Amniotic epithelial cell (primary cell): ENCODE measurements around the gene RMND5A.
"Not testable (repeated sequence)": the region's sequence is repeated elsewhere in the genome, so short reads cannot be mapped to it uniquely, and the experiment has no call there.

Experiments used
- DNase-seq: peaks from one replicate; pipeline ENCODE4 v3.0.0-alpha.2; 2010; ENCODE audit warnings: low read depth

RMND5A gene, protein sequence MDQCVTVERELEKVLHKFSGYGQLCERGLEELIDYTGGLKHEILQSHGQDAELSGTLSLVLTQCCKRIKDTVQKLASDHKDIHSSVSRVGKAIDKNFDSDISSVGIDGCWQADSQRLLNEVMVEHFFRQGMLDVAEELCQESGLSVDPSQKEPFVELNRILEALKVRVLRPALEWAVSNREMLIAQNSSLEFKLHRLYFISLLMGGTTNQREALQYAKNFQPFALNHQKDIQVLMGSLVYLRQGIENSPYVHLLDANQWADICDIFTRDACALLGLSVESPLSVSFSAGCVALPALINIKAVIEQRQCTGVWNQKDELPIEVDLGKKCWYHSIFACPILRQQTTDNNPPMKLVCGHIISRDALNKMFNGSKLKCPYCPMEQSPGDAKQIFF

DNA sequence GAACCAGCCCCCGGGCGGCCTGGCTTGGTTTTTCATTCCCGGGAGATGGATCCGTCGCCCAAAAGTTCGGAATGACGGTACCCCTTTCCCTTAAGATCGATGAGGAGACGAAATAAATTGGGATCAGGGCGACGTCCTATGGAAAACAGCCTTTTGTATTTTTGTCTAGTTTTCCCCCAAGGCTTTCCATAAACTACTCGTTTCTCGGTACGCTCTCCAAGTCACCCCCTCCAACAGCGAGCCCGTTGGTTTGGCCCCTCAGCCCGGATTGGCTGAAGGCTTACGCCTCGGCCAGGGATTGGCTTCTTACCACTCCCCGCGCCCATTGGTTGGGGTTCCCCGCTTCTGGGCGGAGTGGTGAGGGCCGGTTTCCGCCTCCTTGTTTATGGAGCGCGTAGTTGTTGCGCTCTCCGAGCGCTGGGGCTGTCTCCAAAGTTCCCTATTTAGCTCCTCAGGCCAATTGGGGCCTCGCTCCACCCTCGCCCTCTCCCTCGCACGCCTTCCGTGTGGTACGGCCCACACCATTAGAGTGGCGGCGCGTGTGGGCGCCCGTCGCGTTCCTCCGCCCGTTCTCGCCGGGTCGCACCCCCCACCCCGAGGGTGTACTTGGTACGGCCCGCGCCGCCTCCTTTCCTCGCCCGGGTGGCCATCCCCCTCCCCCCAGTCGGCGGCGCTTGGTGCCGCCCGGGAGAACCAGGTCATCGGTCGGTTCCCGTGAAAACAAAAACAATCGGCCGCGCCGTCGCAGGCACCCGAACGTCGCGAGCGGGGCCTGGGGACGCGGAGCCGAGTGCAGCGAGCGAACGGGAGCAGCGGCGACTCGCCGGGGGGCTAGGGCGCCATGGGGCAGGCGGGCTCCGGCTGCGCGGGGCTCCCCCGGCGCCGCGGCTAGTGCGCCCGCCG is at the start of gene RMND5A:
Gene RMND5A (plus strand): TSS at position 655 of the 903 bp plus-strand sequence. CDS start 377 bp downstream, outside the sequence.
- peak; percentile 90 for DNase-seq

DNA sequence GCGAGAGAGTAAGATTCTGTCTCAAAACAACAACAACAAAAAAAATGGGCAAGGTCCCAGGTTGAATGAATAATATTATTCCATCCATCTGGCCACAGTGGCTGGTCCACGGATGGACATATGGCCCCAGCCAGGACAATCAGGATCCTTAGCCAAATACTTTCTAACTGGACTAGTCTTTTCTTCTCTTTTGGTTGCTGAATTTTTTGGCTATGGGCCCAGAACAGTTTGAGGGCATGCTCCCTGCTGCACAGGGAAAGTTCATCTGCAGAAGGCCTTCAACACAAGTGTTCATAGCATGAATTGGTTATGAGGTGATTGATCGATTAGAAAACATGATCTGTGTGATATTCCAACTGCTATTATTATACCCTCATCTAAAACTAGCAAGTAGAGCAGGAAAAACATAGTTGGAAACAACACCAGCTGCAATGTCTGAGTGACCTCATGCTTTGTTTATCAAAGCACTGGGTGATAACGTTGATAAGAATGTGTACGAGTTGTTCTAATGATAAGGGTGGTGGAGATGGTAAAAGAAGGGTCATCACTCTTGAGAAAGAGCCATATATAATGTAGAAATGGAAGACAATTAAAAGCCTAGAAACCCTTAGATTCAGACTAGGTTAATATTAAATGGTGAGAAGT is 48.6 kb upstream of the RMND5A start:
- peak; percentile 93 for DNase-seq

DNA sequence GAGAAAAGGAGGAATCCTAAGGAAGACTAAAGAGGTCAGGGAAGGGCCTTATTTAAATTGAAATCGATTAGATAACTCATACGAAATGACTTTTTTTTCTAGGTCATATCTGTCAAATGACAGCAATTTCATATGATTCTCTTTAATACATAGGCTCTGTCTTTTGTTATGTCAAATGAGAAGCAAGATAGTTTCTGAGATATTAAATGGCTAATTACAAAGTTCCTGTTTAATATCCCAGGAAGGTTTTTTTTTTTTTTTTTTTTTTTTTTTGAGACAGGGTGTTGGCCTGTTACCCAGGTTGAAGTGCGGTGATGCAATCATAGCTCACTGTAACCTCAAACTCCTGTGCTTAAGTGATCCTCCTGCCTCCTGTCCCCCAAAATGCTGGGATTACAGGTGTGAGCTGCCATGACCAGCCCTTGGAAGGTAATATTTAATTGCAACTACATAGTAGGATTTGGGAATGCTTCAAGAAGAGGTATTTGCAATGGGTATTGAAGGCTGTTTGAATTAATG is 48.0 kb upstream of the RMND5A start:
- peak; percentile 22 for DNase-seq

DNA sequence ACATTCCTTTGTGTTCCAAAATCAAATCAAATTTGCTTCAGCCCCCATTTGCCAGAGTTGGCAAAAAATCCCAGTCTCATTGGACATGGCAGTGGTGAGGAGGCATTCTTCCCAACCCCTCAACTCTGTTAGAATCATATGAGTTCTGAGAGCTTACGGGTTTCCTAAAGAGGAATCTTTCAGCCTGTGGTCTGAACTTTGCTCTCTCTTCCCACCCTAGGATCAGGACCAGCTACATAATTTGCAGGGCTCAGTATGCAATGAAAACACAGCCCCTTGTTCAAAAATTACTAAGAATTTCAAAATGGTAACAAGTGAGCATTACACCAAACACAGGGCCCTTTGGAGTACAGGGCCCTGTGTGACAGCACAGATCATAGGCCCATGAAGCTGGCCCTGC is 47.1 kb upstream of the RMND5A start:
- no peak for DNase-seq

DNA sequence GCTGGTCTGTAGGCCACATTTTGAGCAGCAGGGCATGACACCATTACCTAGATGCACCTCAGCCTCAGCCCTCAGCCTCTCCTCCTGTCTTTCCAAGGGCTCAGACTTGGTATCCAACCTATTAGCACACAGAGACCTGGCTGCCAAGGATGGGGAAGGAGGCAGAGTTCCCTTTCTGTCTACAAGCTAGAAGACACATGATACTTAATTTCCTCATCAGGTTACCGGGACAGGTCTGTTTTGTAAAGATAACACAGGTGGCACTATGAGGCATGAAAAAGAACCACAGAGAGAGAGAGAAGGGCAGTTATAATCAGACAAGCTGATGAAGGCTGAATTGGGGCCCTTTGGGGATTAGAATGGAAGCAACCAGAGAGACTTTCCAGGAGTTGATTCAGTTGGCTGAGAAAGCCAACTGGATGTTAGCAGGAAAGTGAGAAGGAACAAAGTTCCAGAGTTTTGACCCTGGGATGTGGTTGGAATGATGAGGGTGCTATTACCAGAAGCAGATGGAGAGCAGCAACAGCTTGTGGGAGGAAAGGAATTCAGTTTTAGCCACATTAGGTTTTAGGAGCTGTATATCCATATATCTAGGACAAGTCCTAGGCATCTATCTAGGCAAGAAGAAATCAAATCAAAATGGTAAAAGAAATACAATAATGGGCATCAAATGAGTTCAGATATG is 46.0 kb upstream of the RMND5A start:
- DNase-seq: peak; percentile 76

DNA sequence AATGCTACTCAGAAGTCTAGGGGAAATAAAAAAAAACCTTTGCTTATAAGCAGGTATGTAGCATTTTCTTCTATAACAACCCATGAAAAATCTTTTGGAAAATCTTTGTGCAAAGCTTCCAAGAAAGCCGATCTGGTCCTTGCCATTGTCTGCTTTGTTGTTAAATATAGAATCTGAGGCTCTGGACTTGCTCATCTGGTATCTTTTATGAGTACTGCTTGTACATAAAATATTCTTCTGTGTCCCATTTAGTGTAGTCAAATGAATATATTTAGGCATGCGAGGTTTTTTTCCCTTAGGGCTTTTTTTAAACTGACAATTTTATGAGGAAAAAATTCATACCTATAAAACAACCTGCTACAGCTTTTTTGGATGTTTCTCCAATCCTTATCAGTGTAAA is 45.0 kb upstream of the RMND5A start:
- no peak for DNase-seq

DNA sequence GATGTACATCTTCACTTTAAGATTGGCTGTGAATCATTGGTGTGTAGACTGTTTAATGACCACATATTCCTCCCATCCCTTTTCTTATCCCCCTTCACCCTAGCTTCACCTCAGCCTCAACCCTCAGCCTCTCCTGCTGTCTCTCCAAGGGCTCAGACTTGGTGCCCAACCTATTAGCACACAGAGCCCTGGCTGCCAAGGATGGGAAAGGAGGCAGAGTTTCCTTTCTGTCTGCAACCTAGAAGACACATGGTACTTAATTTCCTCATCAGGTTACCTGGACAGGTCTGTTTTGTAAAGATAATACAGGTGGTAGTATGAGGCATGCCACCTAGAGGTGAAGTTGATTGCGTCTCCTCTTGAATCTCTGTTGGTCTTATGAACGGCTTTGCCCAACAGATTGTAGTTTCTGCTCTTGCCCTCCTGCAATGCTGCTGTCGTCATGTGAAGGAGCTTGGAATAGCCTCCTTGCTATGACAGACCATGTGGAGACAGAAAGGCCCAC is 44.5 kb upstream of the RMND5A start:
- no peak for DNase-seq

DNA sequence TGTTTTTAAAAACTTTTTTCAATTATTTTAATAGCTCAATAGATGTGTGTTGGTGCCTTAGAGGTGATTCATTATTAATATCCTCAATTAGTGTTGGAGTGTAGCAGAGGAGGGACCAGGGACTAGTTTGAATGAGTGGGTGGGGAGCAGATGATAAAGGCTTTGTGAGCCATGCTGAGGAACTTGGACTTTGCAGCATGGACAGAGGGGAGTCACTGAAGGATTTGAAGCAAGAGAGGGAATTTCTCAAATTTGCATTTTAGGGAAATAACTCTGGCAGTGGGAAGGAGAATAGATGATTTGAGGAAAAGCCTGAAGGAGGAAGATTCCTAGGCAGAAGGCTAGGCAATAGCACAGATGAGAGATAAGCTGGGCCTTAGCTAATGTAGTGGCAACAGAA is 42.3 kb upstream of the RMND5A start:
- DNase-seq: no peak

DNA sequence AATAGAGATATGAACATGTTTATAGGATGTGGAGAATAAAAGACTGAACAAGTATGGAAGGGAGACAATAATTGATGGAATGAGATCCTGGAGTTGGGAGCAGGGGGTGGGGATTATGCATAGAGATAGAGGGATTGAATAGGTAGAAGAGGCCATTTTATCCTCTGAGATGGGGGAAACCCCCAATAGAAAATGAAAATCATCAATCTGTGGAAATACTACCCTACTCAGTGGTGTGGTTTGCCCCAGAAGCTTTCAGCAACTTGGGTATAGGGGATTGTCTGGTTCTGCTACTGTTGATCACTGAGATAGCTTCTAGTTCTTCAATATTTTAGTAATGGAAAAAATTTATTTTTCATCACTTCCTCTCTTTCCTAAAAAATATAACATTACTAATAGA is 41.1 kb upstream of the RMND5A start:
- DNase-seq: no peak

DNA sequence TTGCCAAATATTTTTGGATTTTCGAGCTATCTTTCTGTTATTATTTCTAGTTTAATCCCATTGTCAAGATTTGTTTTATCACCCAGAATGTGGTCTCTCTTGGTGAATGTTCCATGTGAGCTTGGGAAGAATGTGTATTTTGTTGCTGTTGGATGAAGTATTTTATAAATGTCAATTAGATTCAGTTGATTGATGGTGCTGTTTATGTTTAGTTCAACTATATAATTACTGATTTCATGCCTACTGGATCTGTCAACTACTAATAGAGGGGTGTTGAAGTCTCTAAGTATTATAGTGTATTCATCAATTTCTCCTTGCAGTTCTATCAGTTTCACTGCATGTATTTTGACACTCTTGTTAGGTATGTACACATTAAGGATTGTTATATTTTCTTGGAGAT is 34.7 kb upstream of the RMND5A start:
- no peak for DNase-seq

DNA sequence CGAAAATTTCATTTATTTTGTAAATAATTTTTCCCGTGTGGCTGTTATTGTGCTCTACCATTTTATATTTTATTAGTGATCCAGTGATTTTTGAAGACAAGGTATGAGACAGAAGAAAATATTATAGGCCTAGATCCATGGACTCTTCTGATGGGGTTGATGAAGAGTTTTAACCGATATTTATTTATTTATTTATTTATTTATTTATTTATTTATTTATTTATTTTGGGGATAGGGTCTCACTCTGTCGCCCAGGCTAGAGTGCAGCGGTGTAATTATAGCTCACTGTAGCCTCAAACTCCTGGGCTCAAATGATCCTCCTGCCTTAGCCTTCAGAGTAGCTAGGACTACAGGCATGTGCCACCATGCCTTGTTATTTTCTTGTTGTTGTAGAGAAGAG is 33.6 kb upstream of the RMND5A start:
- no peak for DNase-seq

DNA sequence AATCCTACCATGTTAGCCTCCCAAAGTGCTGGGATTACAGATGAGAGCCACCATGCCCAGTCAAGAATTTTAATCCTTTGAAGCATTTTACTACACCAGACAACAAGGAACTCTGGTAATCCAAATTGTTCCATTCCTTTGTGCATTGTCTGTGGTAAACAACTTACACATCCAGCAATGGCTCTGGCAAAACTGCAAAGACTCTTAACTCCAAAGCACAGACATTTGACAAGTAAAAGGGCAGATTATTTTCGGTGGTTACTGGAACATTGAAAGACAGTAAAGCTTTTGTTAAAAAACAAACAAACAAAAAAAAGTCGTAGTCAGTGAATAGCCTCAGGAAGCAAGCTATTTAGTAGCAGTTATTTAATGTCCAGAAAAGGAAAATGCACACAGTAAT is 33.2 kb upstream of the RMND5A start:
- DNase-seq: no peak

DNA sequence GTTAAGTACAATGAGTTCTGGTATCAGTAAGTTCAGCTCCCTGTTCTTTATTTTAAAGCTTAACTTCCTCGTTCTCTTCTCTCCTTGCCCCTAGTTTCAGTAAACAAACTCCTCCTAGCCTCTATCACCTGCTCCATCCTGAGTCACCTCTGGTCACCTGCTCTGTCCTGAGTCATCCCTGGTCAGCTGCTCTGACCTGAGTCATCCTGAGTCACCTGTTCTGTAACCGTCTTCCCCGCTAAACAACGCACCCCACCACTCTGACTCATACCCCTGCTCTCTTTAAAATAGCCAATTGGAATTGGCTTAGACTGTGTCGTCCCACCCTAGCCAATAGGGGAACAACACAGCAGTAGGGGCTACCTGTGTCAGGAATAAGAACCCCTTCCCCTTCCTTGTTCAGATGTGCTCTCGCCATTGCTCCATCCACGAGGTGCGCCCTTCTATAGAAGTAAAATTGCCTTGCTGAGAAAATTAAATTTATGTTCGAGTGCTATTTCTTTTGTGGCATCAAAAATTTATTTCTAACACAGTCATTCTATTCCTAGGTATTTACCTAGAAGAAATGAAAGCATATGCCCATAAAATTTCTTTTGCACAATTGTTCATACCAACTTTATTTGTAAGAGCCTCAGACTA is 24.9 kb upstream of the RMND5A start:
- peak; percentile 64 for DNase-seq

DNA sequence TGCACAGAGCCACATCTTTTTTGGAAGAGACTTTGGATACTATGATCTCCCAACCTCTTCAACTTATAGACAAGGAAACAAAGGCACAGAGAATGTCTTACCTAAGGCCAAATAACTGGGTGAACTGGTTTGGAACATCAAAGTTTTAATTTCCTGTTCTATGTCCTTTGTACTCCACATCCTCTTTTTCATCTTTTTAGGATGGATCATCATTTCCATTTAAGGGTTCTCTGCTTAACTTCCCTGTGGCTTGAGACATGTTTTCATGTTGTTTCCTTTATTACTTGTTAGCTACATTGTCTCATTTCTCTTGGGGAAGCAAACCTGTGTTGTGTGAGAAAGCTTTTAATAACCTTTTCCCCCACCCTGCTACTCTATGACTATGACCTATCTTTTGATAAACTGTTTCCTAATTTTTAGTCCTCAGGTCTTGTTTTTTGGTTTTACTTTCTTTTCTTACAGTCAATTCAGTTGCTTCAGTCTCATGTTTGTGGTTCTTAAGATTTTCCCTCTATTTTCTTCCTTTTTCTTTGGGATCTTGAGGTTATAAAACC is 22.5 kb upstream of the RMND5A start:
- no peak for DNase-seq

DNA sequence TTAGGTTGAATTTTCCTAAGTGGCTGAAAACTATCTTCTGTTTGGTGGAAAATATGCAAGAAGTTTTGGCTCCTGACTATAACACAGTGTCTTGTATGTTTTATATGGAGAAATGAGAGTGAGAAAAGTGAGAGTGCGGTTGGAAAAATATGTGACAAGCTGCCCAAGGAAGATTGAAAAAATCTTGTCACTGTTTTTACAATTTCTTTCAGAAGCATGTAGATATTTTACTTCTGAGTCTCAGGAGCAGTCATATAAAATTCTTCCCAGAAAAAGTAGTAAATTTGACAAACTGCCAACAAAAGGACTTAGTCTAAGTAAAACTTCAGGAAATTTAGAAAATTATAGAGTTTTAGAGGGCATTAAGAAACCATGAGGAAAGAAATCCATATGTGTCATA is 19.4 kb upstream of the RMND5A start:
- DNase-seq: no peak

DNA sequence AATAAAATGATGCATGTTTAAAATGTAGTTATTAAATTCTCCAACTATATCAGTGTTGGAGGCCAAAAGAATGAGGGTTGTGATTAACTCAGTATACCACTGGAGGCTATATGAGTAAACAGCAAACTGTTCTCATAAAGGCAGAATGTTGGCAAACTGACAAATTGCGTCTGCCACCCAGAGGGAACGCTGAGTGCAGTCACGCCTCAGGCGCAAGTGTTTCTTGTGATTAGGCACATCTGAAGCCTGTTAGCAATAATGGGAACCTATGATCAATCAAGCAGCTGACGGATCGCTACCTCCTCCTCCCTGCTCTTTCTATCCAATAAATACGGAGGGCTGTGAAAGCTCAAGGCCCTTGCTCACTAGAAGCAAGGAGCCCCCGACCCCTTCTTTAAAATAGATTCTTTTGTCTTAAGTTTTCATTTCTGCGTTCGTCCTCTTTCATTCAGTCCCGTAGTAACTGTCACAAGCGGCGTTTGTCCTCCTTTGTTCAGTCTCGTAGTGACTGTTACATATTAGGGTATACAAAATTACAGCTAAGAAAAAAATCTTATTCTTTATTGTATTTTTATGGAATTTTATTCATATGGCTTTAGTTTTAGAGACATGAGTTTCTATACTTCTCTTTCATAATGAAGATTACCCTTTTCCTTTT is 16.3 kb upstream of the RMND5A start:
- DNase-seq: no peak

DNA sequence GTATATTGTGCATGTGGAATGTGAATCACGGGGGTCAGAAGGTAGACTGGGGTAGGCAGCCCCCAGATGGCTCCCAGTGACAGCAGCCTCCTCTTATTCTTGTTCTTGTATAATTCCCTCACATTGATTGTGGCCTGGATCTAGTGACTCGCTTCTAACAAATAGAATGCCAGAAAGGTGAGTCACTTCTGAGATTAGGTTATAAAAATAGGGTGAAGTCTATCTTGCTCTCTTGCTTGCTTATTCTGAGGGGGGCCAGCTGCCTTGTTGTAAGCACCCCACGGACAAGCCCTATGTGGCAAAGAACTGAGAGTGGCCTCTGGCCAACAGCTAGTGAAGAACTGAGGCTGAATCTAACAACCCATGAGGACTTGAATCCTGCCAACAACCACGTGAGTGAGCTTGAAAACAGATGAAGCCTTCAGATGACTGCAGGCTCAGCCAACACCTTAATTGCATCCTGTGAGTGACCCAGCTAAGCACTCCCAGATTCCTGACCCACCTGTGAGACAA is 15.6 kb upstream of the RMND5A start:
- peak; percentile 75 for DNase-seq

DNA sequence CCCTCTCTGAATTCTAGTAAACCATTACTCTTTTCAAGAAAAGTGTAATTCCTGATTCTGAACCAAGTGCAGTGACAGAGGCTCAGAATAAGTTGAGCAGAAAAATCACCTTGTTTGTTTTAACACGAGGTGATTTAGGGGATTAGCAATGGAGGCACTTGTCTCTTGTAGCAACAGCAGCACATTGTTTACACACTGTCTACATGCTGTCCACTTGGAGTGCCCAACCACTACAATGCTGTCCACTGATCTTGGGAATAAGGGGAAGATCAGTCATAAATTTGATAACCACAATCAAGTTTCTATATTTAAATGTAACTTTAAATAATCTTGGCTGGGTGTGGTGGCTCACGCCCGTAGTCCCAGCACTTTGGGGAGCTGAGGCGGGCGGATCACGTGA is 13.9 kb upstream of the RMND5A start:
- no peak for DNase-seq

DNA sequence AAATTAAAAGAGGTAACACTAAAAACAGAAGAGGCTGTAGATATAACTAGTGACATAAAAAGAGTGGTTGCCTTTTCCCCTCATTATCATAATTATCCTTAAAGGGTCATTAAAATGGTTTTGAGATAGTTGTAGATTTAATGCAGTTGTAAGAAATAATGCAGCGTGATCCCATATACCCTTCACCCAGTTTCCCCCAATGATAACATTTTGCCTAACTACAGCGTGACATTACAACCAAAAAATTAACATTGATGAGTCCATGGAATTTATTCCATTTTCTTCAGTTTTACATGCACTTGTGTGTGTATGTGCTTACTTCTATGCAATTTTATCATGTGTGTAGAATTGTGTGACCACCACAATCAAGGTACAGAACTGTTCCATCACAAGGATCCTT is 13.2 kb upstream of the RMND5A start:
- DNase-seq: no peak

DNA sequence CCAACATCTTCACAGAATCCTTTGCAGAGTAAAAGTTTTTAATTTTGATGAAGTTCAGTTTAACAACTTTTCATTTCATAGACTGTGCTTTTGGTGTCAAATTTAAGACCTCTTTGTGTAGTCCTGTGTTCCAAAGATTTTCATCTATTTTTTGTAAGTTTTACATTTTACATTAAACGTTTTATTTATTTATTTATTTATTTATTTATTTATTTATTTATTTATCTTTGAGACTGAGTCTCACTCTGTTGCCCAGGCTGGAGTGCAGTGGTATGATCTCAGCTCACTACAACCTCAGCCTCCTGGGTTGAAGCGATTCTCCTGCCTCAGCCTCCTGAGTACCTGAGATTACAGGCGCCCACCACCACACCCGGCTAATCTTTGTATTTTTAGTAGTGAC is 12.0 kb upstream of the RMND5A start:
- DNase-seq: not testable (repeated sequence)
